Heart left ventricle (tissue), 13 donors: ENCODE data around the gene GBP4.

ENCODE experiments used
- CTCF ChIP-seq, 12 donors: fragments of 200-600 bp; sonication (generic) in 4 of 12; IDR thresholded peaks; one replicate each; pipeline versions ENCODE4 v1.5.0 to v1.8.0; 2018 to 2022; ENCODE audit warnings: antibody characterized with exemption in 12 of 12, mild to moderate bottlenecking in 5 of 12
- POLR2A ChIP-seq, 2 donors: fragments of 450-650 bp; IDR thresholded peaks; one replicate each; pipeline ENCODE4 v1.6.1; 2017; ENCODE audit warnings: antibody characterized with exemption in 2 of 2, mild to moderate bottlenecking in 2 of 2, moderate library complexity in 2 of 2
- donor health status: ischemic (EF 13 %, LVEDD 7.1; RV severe dilation, severe dysfunction).
- donor health status: DM: no; HTN: yes; CAD: no.
- donor health status: DM: no; HTN: no; CAD: no.
- donor health status: ischemic (EF 25% LVEDD 6.9; RV normal size, moderate dysfunction).
- donor health status: ischemic (EF 25% LVEDD 5.7; RV mildly dilated, moderate dysfunction).
- donor health status: ischemic (EF 35%, LVEDD 5.7; RV mildly dilated, moderate dysfunction).
- donor health status: nonischemic (EF 11% LVEDD 7.7; RV severe dilation, severe dysfunction).
- donor health status: DM: yes; HTN: yes; CAD: no.
- donor health status: PGD.
- donor health status: ischemic (EF 29% LVEDD 5.4; RV normal size, mild dysfunction).
- donor health status: nonischemic (EF 23%, LVEDD 6.1; RV moderate dilation, normal function).

GRCh38 chr1:89166705-89167104 is 32.0 kb downstream of the GBP4 start:
- TF ChIP-seq CTCF (IDR thresholded peaks at IDR 0.05) (no peak), POLR2A (IDR thresholded peaks at IDR 0.05) (no peak)
